GM21381 (cell line): Measurements from ENCODE around the gene SKI.

ENCODE experiments used
- ATAC-seq: cut with Tn5 transposase; IDR thresholded peaks from one replicate; pipeline ENCODE4 v1.9.1; 2021; ENCODE audit warnings: mild to moderate bottlenecking, moderate library complexity; ENCODE audit not compliant: unreplicated experiment

Gene SKI

GRCh38 chr1:2274929-2275475 is 46.9 kb downstream of the SKI start:
- ATAC-seq, result no peak

GRCh38 chr1:2275796-2276536 is 47.8 kb downstream of the SKI start:
- ATAC-seq, result no peak

- no peak for ATAC-seq
Measured at GRCh38 chr1:2276803-2277580, 48.9 kb downstream of the SKI start.

DNA sequence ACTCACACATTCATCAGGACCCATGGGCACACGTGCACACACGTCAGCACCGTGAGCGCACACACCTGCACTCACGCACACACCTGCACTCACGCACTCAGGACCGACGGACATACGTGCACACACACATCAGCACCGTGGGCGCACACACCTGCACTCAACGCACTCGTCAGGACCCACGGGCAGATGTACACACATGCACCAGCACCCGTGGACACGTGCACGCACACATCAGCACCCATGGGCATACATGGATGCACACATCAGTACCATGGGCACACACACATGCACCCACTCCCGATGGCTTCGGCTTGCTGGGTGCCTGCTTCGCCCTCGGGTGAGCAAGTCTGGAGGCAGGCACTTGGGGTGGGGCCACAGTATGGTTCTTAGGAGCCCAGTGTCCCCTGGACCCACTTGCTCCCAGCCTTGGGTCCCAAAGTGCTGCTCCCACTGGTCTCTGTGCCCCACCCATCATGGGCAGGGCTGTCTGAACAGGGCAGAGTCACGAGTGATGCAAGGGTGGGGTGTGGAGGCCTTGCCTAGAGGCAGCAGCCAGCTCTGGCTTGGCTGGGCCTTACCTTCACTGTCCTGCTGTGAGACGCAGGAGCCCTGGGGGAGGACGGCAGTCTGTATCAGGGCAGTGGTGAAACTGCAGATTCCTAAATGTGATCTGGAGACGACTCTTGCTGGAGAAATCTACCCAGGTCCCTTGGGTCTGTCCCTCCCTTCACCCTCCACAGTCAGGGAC is 49.8 kb downstream of the SKI start:
- ATAC-seq, result no peak

- ATAC-seq, result no peak
Measured at GRCh38 chr1:2278591-2279209, 50.6 kb downstream of the SKI start.

DNA sequence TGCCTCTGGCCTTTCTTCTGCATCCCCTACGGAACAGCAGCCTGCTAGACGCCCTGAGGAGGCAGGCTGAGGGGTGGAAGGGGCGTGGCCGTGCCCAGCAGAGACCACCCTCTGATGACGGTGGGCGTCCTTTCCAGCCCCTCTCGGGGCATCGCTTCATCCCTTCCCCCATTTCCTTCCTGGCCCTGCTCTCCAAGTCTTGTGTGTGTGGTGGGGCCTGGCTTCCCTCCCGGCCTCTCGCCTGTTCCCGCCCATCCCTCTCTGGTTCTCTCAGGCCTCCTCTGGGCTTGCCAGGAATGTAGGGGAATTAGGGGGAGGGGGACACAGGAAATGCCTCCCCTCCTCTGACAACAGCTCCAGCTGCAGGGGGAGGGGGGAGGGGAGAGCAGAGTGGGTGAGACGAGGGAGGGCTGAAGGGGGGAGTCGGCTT is 51.1 kb downstream of the SKI start:
- ATAC-seq, result no peak

DNA sequence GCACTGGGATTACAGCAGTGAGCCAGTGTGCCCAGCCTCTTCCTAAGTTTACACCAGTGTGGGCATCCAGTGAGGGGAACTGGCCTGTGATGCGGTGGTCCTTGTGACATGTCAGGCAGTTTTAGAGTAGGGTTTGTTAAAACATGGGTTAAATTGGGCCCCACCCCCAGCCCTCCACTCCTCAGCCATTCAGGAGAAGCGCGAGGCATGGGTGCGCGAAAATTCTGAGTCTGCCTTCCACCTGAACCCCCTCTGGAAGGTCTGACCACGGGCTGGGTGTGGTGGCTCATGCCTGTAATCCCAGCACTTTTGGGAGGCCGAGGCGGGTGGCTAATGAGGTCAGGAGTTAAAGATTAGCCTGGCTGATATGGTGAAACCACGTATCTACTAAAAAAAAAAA is 51.7 kb downstream of the SKI start:
- ATAC-seq, result no peak

DNA sequence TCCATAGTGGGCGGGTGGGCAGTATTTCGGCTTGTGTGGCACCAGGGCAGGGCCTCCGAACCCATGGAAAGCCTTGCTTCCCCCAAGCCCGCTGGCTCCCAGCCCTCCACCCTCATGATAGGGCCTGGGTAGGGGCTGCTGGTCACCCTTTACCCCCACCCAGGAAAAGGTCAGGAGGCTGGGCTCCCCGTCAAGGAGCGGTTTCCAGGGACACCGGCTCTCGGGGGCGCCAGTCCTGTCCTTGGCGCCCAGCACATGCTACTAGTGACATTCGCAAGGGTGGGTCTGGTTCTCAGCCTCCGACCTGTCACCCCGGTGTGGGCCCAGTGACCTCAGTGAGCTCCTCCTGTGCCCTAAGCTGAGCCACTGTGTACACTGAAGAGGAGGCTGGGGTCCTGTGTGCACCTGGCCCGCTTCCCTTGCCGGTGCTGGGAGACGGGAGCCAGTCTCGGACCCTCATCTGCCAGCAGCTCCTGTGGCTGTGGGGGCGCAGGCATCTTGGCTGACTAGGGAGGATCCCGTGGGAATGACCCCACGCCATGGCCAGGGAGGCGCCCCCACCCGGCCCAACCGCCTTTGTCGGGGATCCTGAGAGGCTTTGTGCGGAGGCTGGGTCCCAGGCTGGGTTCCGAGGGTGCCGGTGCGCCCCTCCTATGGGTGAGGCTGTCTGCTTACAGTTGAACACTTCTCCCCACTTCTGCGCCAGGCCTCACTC is 54.6 kb downstream of the SKI start:
- no peak for ATAC-seq

GRCh38 chr1:2283371-2283990 is 55.4 kb downstream of the SKI start:
- ATAC-seq, result no peak

DNA sequence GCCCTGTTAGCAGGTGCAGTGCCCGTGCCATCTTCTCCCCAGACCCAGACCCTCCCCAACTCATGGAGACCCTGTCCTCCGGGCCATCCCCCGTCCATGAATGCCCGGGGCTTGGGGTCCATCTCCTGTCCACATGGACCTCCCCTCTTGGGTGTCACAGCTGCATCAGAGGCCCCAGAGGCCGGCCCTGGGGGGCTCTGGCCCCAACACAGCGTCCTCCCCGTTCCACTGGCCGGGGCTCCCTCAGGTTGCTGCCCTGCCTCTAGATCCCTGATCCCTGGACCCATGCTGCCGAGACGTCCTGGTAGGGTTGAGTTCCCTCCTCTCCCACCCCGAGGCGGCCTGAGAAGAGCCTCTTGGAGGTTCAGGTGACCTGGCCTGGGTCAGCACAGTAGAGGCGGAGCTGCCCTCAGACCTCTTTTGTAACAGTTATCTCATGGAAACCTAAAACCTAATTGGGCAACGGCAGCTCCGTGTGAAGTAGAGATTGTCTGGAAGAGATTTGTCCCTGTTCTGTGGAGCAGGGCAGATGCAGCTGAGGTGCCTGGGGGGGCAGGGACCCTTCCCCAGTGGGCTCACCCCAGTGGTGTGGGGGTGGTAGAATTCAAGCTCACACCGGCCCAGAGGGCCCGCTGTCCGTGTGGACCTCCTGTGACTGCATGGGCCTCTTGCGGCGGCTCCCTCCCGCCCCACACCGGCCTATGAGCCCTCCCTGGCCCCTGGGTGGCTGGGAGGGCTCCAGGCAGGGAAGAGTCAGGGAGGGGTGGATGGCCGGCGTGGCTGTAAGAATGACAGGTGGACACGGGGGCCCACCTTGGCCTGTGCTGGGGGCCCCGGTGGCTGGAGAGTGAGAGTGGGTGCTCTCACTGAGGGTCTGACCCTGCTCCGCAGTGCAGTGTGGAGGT is 56.1 kb downstream of the SKI start:
- no peak for ATAC-seq

GRCh38 chr1:2284932-2285331 is 56.8 kb downstream of the SKI start:
- no peak for ATAC-seq

DNA sequence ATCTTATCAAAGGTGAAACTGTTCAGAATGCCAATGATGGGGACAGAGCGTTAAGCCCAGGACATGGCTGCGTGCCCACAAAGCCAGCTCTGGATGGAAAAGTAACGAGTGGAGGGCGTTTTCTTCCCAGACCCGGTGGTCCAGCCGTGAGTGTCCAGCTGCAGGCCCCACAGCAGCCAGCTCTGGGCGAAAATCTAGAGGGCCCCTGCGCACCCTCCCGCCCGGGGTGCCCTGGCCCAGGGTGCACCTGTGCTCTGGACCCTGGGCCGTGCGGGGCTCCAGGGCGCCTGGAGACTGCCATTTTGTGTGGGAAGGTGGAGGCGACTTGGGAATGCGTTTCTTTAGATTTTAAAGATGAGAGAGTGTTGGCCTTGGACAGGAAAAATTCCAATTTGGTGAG is 58.8 kb downstream of the SKI start:
- ATAC-seq, result no peak

GRCh38 chr1:2287649-2288048 is 59.5 kb downstream of the SKI start:
- ATAC-seq, result no peak

DNA sequence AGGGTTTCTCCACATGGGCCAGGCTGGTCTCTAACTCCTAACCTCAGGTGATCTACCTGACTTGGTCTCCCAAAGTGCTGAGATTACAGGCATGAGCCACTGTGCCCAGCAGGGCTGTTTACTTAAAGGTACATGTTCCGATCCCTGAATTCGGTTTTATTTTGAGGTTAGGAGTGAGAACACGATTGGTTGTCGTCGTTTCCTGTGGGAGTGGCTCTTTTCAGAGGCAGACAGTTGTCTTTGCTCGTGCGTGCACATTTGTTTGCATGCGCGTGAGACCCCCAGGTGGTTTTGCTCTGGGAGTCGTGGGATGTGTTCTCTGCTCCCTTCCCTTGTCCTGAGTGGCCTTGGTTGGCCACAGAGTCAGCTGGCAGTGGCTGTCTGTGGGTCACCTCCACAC is 60.2 kb downstream of the SKI start:
- no peak for ATAC-seq

GRCh38 chr1:2288816-2289536 is 60.9 kb downstream of the SKI start:
- no peak for ATAC-seq

DNA sequence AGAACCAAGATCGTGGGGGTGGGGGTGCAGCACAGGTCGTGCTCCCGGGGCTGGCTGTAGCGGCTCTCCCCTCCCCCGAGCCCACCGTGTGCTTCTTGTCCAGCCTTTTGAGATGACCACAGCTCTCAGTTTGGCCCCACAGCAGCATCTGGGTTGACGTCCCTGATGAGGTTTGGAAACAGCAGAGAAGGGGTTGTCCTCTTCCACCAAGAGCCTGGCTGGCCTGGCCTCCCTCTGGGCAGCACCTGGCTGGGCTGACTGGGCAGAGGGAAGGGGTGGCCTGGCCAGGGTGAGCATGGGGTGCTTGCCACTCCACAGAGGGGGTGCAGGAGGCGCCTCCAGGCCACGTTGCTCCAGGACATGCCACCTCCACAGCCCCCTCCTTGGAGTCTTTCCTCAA is 61.5 kb downstream of the SKI start:
- ATAC-seq, result no peak

DNA sequence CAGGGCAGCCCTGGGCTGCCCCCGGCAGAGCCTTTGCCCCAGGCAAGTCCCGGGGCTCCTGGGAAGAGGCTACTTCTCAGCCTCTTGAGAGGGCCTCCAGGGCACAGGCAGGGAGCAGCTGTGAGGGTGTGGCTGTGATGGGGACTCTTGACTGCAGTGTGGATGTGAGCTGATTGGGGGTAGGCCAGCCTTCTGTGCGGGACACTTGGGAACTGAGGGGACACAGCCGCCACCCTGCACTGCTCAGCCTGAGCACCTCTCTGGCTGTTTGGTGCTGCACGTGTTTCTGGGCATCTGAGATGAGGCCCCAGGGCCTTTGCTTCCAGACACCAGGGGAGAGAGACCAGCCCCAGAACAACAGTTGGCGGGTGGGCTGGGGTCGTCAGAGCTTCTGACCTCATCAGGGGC is 62.1 kb downstream of the SKI start:
- peak; percentile 18 for ATAC-seq
